ENCODE data around the gene AMN. TPM values are rescaled to one million over a fixed set of nuclear protein-coding genes. Genes with fewer than 3 reads are reported as not detected.

The AMN gene
- polyA plus RNA-seq, 3 donors = 0.09 TPM; not detected in 2

- H3K4me3 Mint-ChIP-seq = no peak overlapping the region
- TF ChIP-seq CTCF (IDR thresholded peaks at IDR 0.05) = no peak
- H3K4me1 Mint-ChIP-seq = peaks cover 17% of the 10 kb centered on the region
- 97% methylated on average over 14 of the region's 17 CpGs for WGBS (ENCODE audit: insufficient coverage)
- peaks cover 56 to 83% of the 10 kb centered on the region in 2 donors for H3K36me3 Mint-ChIP-seq
- intact Hi-C loops (cut with micrococcal nuclease) = no loop called here
- H3K36me3 ChIP-seq (replicated peaks in 1 of 2; ENCODE audit: control insufficient read depth in 1 of 2, insufficient read depth in 2 of 2, low read length in 2 of 2) = peaks cover 26 to 72% of the 10 kb centered on the region in 2 donors
- H3K27ac Mint-ChIP-seq = no peak overlapping the region
- H3K4me1 ChIP-seq (ENCODE audit: control insufficient read depth in 1 of 2, insufficient read depth in 2 of 2, low read length in 2 of 2) = peaks cover 6 to 8% of the 10 kb centered on the region in 2 donors
- H3K79me2 ChIP-seq (ENCODE audit: insufficient read depth, low read length) = no peaks in the 10 kb centered on the region
- no peak overlapping the region for H3K4me3 ChIP-seq (replicated peaks in 1 of 3; ENCODE audit: low read depth in 2 of 3, low read length in 3 of 3)
- H3K9me3 ChIP-seq (replicated peaks in 1 of 2; ENCODE audit: control insufficient read depth in 1 of 2, insufficient read depth in 1 of 2, low read length in 2 of 2) = no peaks in the 10 kb centered on the region
- peaks cover 0 to 5% (median 0%) of the 10 kb centered on the region in 7 donors for H3K9me3 Mint-ChIP-seq
- no peaks in the 10 kb centered on the region for H3K27me3 ChIP-seq (ENCODE audit: control insufficient read depth in 2 of 2, insufficient read depth in 2 of 2, low read length in 2 of 2)
- no peaks in the 10 kb centered on the region for H4K20me1 ChIP-seq (ENCODE audit: insufficient read depth, low read length)
- DNase-seq = no peak
- H3K27ac ChIP-seq (ENCODE audit: low read depth in 1 of 2, low read length in 2 of 2) = no peak overlapping the region
- no peak overlapping the region for H2AFZ ChIP-seq (ENCODE audit: insufficient read depth, low read depth, low read length, poor library complexity, severe bottlenecking)
- H3K27me3 Mint-ChIP-seq (ENCODE audit: low read depth in 3 of 3) = peaks cover 0 to 4% (median 2%) of the 10 kb centered on the region in 3 donors
- H3K9ac ChIP-seq (ENCODE audit: insufficient read depth, low read length, poor library complexity, severe bottlenecking) = no peak overlapping the region
- no peak overlapping the region for H3K4me2 ChIP-seq (replicated peaks; ENCODE audit: extremely low read depth, low read length, poor library complexity, severe bottlenecking)
These were observed 53.2 kb downstream of the AMN start for GRCh38 chr14:102975662-102976061.

- intact Hi-C loops (cut with micrococcal nuclease) = no loop called here
- H3K27ac Mint-ChIP-seq = no peak overlapping the region
- peaks cover 0 to 3% (median 0%) of the 10 kb centered on the region in 7 donors for H3K9me3 Mint-ChIP-seq
These were observed 55.0 kb downstream of the AMN start for GRCh38 chr14:102977475-102977874.

More at GRCh38 chr14:102977475-102977874, 55.0 kb downstream of the AMN start:
- H3K9ac ChIP-seq (ENCODE audit: insufficient read depth, low read length, poor library complexity, severe bottlenecking) = no peak overlapping the region
- no peaks in the 10 kb centered on the region for H3K27me3 ChIP-seq (ENCODE audit: control insufficient read depth in 2 of 2, insufficient read depth in 2 of 2, low read length in 2 of 2)
- peaks cover 6 to 8% of the 10 kb centered on the region in 2 donors for H3K4me1 ChIP-seq (ENCODE audit: control insufficient read depth in 1 of 2, insufficient read depth in 2 of 2, low read length in 2 of 2)
- TF ChIP-seq CTCF (IDR thresholded peaks at IDR 0.05) = no peak
- H3K9me3 ChIP-seq (replicated peaks in 1 of 2; ENCODE audit: control insufficient read depth in 1 of 2, insufficient read depth in 1 of 2, low read length in 2 of 2) = no peaks in the 10 kb centered on the region
- peaks cover 14 to 68% of the 10 kb centered on the region in 2 donors for H3K36me3 ChIP-seq (replicated peaks in 1 of 2; ENCODE audit: control insufficient read depth in 1 of 2, insufficient read depth in 2 of 2, low read length in 2 of 2)
- no peaks in the 10 kb centered on the region for H4K20me1 ChIP-seq (ENCODE audit: insufficient read depth, low read length)
- no peaks in the 10 kb centered on the region for H3K79me2 ChIP-seq (ENCODE audit: insufficient read depth, low read length)
- H3K4me1 Mint-ChIP-seq = peaks cover 17% of the 10 kb centered on the region
- no peak overlapping the region for H2AFZ ChIP-seq (ENCODE audit: insufficient read depth, low read depth, low read length, poor library complexity, severe bottlenecking)
- DNase-seq = no peak
- H3K27me3 Mint-ChIP-seq (ENCODE audit: low read depth in 3 of 3) = peaks cover 0 to 2% (median 2%) of the 10 kb centered on the region in 3 donors
- H3K27ac ChIP-seq (ENCODE audit: low read depth in 1 of 2, low read length in 2 of 2) = no peak overlapping the region
- H3K4me3 Mint-ChIP-seq = no peak overlapping the region
- H3K36me3 Mint-ChIP-seq = peaks cover 51 to 77% of the 10 kb centered on the region in 2 donors
- 98% methylated on average over 5 of the region's 8 CpGs for WGBS (ENCODE audit: insufficient coverage)
- H3K4me2 ChIP-seq (replicated peaks; ENCODE audit: extremely low read depth, low read length, poor library complexity, severe bottlenecking) = no peak overlapping the region
- H3K4me3 ChIP-seq (replicated peaks in 1 of 3; ENCODE audit: low read depth in 2 of 3, low read length in 3 of 3) = no peak overlapping the region

All from CD14-positive monocyte (primary cell).